GM23248 (cell line): Measurements from ENCODE around the gene HJURP.

ENCODE experiments used
- EZH2 ChIP-seq: fragments of 200-600 bp; sonication (generic); IDR thresholded peaks from 2 replicates; pipeline ENCODE4 v1.6.1; 2018; ENCODE audit warnings: antibody characterized with exemption, mild to moderate bottlenecking; ENCODE audit not compliant: insufficient read depth, poor library complexity, severe bottlenecking
- EZH2phosphoT487 ChIP-seq: fragments of 200-600 bp; sonication (generic); IDR thresholded peaks from 2 replicates; pipeline ENCODE4 v1.6.1; 2018; ENCODE audit warnings: antibody characterized with exemption, moderate library complexity, mild to moderate bottlenecking, low read depth; ENCODE audit not compliant: insufficient read depth

- TF ChIP-seq EZH2phosphoT487 (no peak), EZH2 (no peak)
Measured at GRCh38 chr2:233835230-233836186, 18.8 kb downstream of the HJURP start.
